ENCODE data around the gene ABLIM1. TPM values are rescaled to one million over a fixed set of nuclear protein-coding genes. Genes with fewer than 3 reads are reported as not detected.

Gene ABLIM1
- polyA plus RNA-seq, 10 donors: 47.0 to 67.4 (median 52.4) TPM

GRCh38 chr10:114547056-114547455 lies 111.0 kb downstream of the ABLIM1 start:
- DNase-seq: no peak

DNA sequence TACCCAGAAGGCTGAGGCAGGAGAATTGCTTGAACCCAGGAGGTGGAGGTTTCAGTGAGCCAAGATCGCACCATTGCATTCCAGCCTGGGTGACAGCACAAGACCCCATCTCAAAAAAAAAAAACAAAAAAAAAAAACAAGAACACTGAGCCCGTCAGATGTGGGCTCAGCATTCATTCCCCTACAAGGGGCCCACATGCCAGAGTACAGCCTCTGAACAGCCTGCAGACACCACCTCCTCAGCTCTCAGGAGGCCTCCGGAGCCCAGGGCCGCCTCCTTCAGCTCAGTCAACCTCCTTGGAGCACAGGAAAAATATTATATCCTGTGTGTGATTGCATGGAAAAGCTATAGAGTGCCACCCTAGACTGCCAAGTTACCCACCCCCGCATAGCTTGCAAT lies 112.3 kb downstream of the ABLIM1 start:
- DNase-seq: no peak

- no peak for DNase-seq
Measured at GRCh38 chr10:114545071-114545470, 113.0 kb downstream of the ABLIM1 start.

DNA sequence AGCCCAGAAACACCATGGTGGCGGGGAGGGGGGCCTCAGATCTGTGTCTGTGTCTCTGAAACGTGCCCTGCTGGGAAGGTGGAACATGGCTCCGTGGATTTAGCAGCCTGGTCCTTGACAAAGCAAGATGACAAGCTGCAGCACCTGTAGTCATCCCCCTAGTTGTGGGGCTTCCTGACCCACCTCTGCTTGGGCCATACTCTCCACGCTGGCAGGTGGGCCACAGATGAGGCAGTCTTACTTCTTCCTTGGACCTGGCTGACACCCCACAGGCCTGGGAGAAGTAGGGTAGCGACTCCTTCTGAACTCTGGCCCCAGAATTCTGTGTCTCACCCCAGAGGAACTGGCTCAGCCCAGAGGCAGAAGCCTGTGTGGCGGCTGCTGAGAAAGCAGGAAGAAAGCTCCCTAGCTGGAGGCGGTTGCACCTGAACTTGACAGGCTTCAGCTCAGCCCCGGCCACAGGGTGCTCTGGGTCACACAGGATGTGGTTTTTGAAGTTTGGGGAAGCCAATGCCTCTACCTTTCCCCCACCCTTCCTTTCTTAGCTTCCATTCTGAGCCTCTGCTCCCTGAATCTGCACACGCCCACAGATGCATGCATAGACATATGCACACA lies 113.9 kb downstream of the ABLIM1 start:
- no peak for DNase-seq

GRCh38 chr10:114543456-114543855 lies 114.6 kb downstream of the ABLIM1 start:
- DNase-seq: no peak

DNA sequence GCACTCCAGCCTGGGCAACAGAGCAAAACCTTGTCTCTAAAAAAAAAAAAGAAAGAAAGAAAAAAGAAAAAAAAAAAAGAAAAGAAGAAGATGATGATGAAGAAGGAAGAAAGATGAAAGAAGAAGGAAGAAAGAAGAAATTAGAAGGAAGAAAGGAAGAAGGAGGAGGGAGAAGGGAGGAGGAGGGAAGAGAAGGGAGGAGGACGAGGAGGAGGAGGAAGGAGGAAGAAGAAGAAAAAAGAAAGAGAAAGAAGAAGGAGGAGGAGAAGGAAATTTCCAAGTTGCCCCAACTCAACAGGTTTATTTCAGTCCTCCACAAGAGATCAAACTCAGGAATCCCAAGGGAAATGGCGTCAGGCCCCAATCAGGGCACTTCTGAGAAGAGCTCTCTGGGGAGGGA lies 115.7 kb downstream of the ABLIM1 start:
- DNase-seq: no peak

GRCh38 chr10:114541797-114542160 lies 116.3 kb downstream of the ABLIM1 start:
- DNase-seq: no peak

DNA sequence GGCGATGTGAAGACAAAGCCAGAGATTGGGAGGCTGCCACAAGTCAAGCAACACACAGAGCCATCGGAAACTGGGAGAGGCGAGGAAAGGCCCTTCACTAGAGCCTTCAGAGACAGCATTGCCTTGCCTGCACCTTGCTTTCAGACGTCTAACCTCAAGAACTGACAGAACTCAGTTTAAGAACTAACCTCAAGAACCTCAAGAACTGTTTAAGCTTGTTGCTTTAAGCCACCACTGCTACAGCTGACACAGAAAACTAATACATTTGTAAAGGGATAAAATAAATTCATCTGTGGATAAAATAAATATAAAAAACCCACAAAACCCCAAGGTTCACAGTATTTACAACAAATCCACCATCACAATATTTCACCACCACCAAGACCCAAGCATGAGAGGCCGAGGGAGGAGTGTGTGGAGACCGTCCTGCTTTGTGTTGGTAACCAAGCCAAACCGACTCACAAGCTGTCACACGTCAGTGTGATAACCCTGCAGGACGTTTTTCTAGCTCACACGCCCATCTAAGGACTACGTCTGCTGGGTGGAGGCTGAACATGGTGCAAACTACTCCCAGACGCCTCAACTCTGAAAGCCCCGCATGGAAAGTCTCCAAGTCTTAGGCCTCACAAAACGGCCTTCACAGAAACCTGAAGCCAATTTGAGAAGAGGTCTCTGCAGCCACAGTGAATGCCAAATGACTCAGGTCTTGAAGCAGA lies 116.8 kb downstream of the ABLIM1 start:
- DNase-seq: peak; percentile 85 to 93 (median 89)

DNA sequence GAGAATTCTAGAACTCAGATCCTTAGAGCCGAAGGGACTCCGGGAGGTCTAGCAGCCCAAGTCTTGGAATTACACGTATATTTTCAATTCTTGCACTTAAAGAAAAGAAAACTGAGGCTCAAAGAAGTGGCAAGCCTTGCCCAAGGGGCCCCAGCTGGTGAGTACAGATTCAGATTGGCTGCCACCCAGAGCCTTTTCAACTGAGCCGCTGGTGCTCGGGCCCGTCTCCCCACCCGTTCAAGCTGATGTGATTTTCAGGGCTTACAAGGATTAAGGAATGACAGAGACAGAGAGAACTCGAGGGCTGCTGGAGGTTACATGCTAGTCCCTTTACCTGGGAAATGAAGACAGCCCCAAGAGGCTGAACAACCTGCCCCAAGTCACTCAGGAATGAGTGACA lies 117.8 kb downstream of the ABLIM1 start:
- DNase-seq: no peak

GRCh38 chr10:114539623-114540022 lies 118.5 kb downstream of the ABLIM1 start:
- no peak for DNase-seq

DNA sequence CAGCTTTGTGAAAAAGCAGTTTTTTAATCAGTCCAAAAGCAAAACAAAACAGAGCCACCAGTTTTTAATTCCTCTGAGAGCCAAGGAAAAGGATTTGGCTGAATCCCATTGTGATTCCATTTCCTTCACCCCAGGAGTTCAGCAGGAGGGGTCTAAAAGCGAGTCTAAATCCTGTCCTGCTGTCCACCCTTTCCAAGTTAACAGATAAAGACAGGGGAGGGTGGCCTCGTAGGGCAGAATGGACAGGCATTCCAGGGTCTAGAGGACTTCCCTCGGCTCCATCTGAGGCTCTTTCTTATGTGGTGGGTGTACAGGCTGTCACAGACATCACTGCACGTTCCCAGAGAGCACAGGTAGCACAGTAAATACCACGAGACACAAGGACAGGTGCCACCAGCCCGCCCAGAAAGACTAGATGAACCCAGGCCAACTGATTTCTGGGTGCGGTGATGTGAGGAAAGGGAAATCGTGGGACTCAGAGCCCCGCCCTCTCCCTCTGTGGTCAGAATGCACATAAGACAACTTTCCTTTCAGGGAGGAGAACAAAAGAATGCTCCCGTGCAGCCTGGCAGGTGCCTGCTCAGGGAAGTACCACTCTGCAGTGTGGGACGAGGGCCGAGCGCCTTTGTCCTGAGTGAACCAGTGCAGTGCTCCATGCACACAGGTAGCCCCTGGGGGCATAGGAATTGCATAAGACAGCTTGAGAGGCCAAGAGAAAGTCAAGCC lies 119.7 kb downstream of the ABLIM1 start:
- DNase-seq: no peak

- no peak for DNase-seq
Measured at GRCh38 chr10:114537736-114538135, 120.3 kb downstream of the ABLIM1 start.

GRCh38 chr10:114534571-114534981 lies 123.5 kb downstream of the ABLIM1 start:
- DNase-seq: no peak

GRCh38 chr10:114532226-114532625 lies 125.8 kb downstream of the ABLIM1 start:
- no peak for DNase-seq

- DNase-seq: peak; percentile 76 to 94 (median 88)
Measured at GRCh38 chr10:114526504-114527238, 131.4 kb downstream of the ABLIM1 start.

DNA sequence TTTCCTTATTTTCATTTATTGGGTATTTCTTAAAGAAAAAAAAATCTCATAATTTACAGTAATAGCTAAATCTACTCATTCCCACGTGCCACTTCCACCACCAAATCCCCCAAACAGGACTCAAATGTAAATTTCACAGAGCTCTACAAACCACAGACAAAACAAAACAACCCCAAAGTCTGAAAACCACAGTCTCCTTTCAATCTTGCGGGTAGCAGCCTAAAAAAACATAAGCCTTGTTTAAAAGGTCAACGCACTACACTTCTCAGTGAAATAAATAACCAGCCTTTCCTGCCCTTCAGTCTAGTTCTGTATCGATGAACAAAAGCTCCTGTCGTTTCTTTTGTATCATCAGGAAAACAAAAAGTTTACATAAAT lies 132.0 kb downstream of the ABLIM1 start:
- no peak for DNase-seq

DNA sequence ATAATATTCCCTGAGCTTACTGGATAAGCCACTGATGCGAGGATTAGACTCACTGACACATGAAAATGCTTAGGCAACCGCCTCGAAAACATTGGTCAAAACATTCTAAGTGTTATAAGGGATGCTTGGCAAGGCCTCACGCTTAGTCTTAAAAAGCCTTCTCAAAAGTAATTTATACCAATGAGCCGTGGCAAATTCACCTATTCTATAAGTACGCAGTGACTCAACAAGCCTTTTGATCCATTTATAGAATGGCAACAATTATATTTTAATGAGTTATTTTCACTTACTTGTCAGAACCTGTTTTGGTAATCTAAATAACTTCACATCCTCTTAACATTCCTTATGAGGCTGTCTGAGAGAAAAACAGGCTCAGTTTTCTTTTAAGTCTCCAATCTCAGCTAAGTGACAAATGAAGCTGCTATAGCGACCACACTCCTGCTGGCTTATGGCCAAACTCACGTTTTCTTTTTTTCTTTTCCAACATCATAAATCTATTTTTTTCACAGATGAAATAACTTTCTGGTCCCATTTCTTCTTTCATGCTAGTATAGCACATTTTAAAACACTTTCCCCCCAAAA lies 132.6 kb downstream of the ABLIM1 start:
- peak in 2 of 3 donors; percentile 72 to 84 for DNase-seq

- no peak for DNase-seq
Measured at GRCh38 chr10:114523876-114524275, 134.2 kb downstream of the ABLIM1 start.

DNA sequence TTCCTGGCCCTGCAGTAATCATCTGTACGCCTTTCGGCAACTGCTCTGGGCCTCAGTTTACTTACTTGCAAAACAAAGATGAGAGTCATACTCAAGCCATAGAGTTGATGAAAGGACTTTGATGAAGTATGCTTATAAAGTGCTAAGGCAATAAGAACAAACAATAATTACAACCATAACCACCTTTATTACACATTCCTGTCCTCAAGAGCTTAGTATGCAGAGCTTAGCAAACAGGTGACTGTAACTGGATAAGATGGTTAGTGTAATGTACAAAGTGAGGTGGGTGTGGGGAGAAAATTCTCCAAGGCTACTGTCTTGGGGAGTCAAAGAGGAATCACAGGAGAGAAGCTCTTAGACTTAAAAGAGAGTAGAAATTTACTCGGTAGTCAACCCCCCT lies 136.8 kb downstream of the ABLIM1 start:
- DNase-seq: no peak

- peak in 1 of 3 donors; percentile 34 for DNase-seq
Measured at GRCh38 chr10:114520453-114520852, 137.6 kb downstream of the ABLIM1 start.

GRCh38 chr10:114519756-114520293 lies 138.2 kb downstream of the ABLIM1 start:
- DNase-seq: no peak

GRCh38 chr10:114519306-114519669 lies 138.8 kb downstream of the ABLIM1 start:
- DNase-seq: no peak

Measured in muscle of back (tissue), 11 donors.